ENCODE measurements around the gene PLA2G3.

DNA sequence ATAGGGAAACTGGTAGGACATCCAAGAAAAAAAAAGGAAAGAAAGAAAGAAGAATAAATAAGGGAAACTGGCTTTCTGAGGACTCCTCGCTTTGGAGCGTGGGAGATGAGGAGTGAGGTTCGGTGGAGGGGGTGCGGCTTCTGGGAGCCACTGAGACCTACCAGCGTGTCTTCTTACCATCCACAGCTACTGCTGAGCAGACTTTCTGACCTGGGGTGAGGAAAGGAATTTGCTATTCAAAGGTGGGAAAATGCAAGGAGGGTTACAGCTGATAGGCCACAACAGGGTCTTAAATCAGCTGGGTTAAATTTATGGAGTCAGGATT lies 32.5 kb downstream of the PLA2G3 start:
- TF ChIP-seq CTCF (optimal IDR thresholded peaks at IDR 0.05 in 1 of 3, IDR thresholded peaks at IDR 0.05 in 1 of 3, conservative IDR thresholded peaks at IDR 0.05 in 1 of 3; ENCODE audit: extremely low read depth in 1 of 3, insufficient read depth in 2 of 3, low read length in 3 of 3) (no peak), EZH2 (IDR thresholded peaks at IDR 0.05; ENCODE audit: low read length) (no peak)
